ENCODE data around the gene KCTD6.

DNA sequence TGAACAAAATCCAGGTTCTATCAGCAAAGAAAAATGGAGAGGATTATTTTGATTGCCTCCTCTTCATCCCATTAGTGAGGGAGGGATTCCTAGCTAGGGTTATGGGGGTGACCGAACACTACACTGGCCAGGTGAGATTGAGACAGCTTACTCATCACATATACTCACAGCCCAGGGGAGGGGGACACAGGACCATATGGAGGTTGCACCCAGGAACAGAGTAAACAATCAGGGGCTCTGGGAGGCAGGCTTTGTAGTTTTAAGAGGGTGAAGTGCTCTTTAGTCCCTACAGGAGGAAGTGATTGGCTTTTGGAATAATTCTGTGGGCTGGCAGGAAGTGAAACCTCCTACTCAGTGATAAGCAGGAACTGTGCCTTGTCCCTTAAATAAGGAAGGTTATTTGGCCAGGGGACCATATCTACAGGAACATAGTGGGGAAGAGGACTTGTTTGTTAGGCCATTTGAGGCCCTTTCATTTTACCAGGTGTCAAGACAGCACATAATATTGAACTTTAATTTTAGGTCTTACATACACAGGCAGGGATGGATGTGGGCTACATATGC is 17.5 kb upstream of the KCTD6 start:
- TF ChIP-seq, protein P1, sequence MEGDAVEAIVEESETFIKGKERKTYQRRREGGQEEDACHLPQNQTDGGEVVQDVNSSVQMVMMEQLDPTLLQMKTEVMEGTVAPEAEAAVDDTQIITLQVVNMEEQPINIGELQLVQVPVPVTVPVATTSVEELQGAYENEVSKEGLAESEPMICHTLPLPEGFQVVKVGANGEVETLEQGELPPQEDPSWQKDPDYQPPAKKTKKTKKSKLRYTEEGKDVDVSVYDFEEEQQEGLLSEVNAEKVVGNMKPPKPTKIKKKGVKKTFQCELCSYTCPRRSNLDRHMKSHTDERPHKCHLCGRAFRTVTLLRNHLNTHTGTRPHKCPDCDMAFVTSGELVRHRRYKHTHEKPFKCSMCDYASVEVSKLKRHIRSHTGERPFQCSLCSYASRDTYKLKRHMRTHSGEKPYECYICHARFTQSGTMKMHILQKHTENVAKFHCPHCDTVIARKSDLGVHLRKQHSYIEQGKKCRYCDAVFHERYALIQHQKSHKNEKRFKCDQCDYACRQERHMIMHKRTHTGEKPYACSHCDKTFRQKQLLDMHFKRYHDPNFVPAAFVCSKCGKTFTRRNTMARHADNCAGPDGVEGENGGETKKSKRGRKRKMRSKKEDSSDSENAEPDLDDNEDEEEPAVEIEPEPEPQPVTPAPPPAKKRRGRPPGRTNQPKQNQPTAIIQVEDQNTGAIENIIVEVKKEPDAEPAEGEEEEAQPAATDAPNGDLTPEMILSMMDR (IDR thresholded peaks at IDR 0.05; ENCODE audit: insufficient read depth, low read depth, low read length) = no peak
- TF ChIP-seq EZH2 (IDR thresholded peaks at IDR 0.05; ENCODE audit: insufficient read depth, low read length) = no peak

Measured in astrocyte (in vitro differentiated cells and primary cell).